Loucy (cell line): ENCODE data around the gene RDH8.

Source experiments
- CTCF ChIP-seq: fragments of 200-600 bp; sonication (generic); conservative IDR thresholded peaks from 2 replicates; pipeline ENCODE4 v1.5.1; 2014; ENCODE audit warnings: mild to moderate bottlenecking, antibody characterized with exemption, low read length
- EZH2phosphoT487 ChIP-seq: fragments of 200-600 bp; IDR thresholded peaks from 2 replicates; pipeline ENCODE4 v1.6.1; 2018; ENCODE audit warnings: antibody characterized with exemption, mild to moderate bottlenecking, moderate library complexity, borderline replicate concordance

- TF ChIP-seq CTCF: no peak
- TF ChIP-seq EZH2phosphoT487: no peak
Measured at GRCh38 chr19:10052602-10053360, 39.5 kb downstream of the RDH8 start.
